Endothelial cell (in vitro differentiated cells): ENCODE results near the gene PKLR. TPM values are rescaled to one million over a fixed set of nuclear protein-coding genes. Genes with fewer than 3 reads are reported as not detected.

Experiments
- DNase-seq: peaks from one replicate; pipeline ENCODE4 v3.0.0; 2021; ENCODE audit warnings: low spot score
- H3K27ac Mint-ChIP-seq: one replicate; pipeline ENCODE4 v1.8.0; 2021; ENCODE audit warnings: mixed read lengths, inconsistent platforms; ENCODE audit not compliant: unreplicated experiment
- H3K27me3 Mint-ChIP-seq: one replicate; pipeline ENCODE4 v1.8.0; 2021; ENCODE audit warnings: mild to moderate bottlenecking, moderate library complexity, mixed read lengths, inconsistent platforms; ENCODE audit not compliant: unreplicated experiment
- H3K36me3 Mint-ChIP-seq: one replicate; pipeline ENCODE4 v1.8.0; 2021; ENCODE audit warnings: mild to moderate bottlenecking, low read depth, mixed read lengths, inconsistent platforms; ENCODE audit not compliant: unreplicated experiment
- H3K4me1 Mint-ChIP-seq: one replicate; pipeline ENCODE4 v1.8.0; 2021; ENCODE audit warnings: mild to moderate bottlenecking, mixed read lengths, inconsistent platforms; ENCODE audit not compliant: unreplicated experiment
- H3K4me3 Mint-ChIP-seq: one replicate; pipeline ENCODE4 v1.8.0; 2021; ENCODE audit warnings: mild to moderate bottlenecking, mixed read lengths, inconsistent platforms; ENCODE audit not compliant: unreplicated experiment
- H3K9me3 Mint-ChIP-seq: one replicate; pipeline ENCODE4 v1.8.0; 2021; ENCODE audit warnings: mixed read lengths, inconsistent platforms; ENCODE audit not compliant: unreplicated experiment
- CTCF ChIP-seq: fragments of 200-600 bp; sonication (generic); IDR thresholded peaks from one replicate; pipeline ENCODE4 v1.5.0; 2021; ENCODE audit warnings: antibody characterized with exemption; ENCODE audit not compliant: unreplicated experiment
- total RNA-seq: library from RNA; stranded (reverse); fragmentation: NEBNext Ultra II Directional; extraction: Animal tissue kit (Norgen Biotek cat#: 25700); gene quantifications from one replicate; pipeline ENCODE4 v1.2.1, GENCODE V29; 2021; ENCODE audit not compliant: unreplicated experiment

The PKLR gene
- total RNA-seq, 1 donor from 2014 or later: not detected

- Mint-ChIP-seq H3K4me3 (peak overlapping the region; percentile 60), H3K27me3 (peaks cover 3% of the 10 kb centered on the region), H3K9me3 (no peaks in the 10 kb centered on the region), H3K4me1 (peaks cover 8% of the 10 kb centered on the region), H3K36me3 (peaks cover 69% of the 10 kb centered on the region), H3K27ac (no peak overlapping the region)
- DNase-seq: no peak
- no peak for TF ChIP-seq CTCF
Measured at GRCh38 chr1:155267373-155267772, 33.9 kb downstream of the PKLR start.

GRCh38 chr1:155266553-155266952 lies 34.7 kb downstream of the PKLR start:
- no peak overlapping the region for H3K27ac Mint-ChIP-seq
- no peaks in the 10 kb centered on the region for H3K9me3 Mint-ChIP-seq
- DNase-seq: no peak
- peaks cover 8% of the 10 kb centered on the region for H3K4me1 Mint-ChIP-seq
- H3K27me3 Mint-ChIP-seq: peaks cover 8% of the 10 kb centered on the region
- no peak for TF ChIP-seq CTCF
- H3K4me3 Mint-ChIP-seq: peak overlapping the region; percentile 49
- peaks cover 69% of the 10 kb centered on the region for H3K36me3 Mint-ChIP-seq

GRCh38 chr1:155263067-155263466 lies 38.2 kb downstream of the PKLR start:
- Mint-ChIP-seq H3K4me1 (peaks cover 17% of the 10 kb centered on the region), H3K36me3 (peaks cover 58% of the 10 kb centered on the region), H3K27me3 (peaks cover 8% of the 10 kb centered on the region), H3K27ac (peak overlapping the region; percentile 50), H3K4me3 (peak overlapping the region; percentile 95), H3K9me3 (no peaks in the 10 kb centered on the region)
- no peak for TF ChIP-seq CTCF
- DNase-seq: no peak

- TF ChIP-seq CTCF: no peak
- peaks cover 56% of the 10 kb centered on the region for H3K36me3 Mint-ChIP-seq
- peaks cover 17% of the 10 kb centered on the region for H3K4me1 Mint-ChIP-seq
- H3K4me3 Mint-ChIP-seq: peak within 1 kb of the TSS; percentile 95
- H3K9me3 Mint-ChIP-seq: no peaks in the 10 kb centered on the region
- peak; percentile 85 for DNase-seq
- peak within 1 kb of the TSS; percentile 80 for H3K27ac Mint-ChIP-seq
- H3K27me3 Mint-ChIP-seq: peaks cover 9% of the 10 kb centered on the region
Measured at GRCh38 chr1:155261852-155262673, 39.2 kb downstream of the PKLR start, which contains the start of gene SCAMP3. Gene SCAMP3 (minus strand): TSS chr1:155262360. CDS start chr1:155262151, 209 bp downstream.

GRCh38 chr1:155261493-155261851 lies 39.8 kb downstream of the PKLR start:
- Mint-ChIP-seq H3K36me3 (peaks cover 56% of the 10 kb centered on the region), H3K27ac (peak overlapping the region; percentile 80)

More at GRCh38 chr1:155261493-155261851, 39.8 kb downstream of the PKLR start:
- H3K4me3 Mint-ChIP-seq: peak overlapping the region; percentile 95
- no peak for DNase-seq
- peaks cover 11% of the 10 kb centered on the region for H3K27me3 Mint-ChIP-seq
- H3K9me3 Mint-ChIP-seq: no peaks in the 10 kb centered on the region
- peaks cover 23% of the 10 kb centered on the region for H3K4me1 Mint-ChIP-seq
- TF ChIP-seq CTCF: peak; percentile 20
